HepG2 (cell line): ENCODE results near the gene GABRR2. TPM values are rescaled to one million over a fixed set of nuclear protein-coding genes. Genes with fewer than 3 reads are reported as not detected.

Experiments
- ATAC-seq: fragments of 200-7000 bp; cut with Tn5 transposase; 3 replicates; pipeline ENCODE4 v1.9.1; 2020; ENCODE audit warnings: mild to moderate bottlenecking, moderate library complexity
- BruUV-seq: library from RNA; stranded (reverse); fragments of 400-500 nt; replicated peaks from 2 replicates; lab custom pipeline; 2021; lab: Mats Ljungman, UMichigan
- CTCF ChIA-PET: fragments of 300-600 bp; formaldehyde crosslinking; extraction: SDS; loops from one replicate; lab custom pipeline; 2021; ENCODE audit warnings: low total read pairs, inconsistent platforms, low intra/inter-chr PET ratio; lab: Yijun Ruan, JAX
- POLR2A ChIA-PET: fragments of 350-600 bp; sonication (Branson Sonifier 250); formaldehyde crosslinking; loops from one replicate; lab custom pipeline; 2020; ENCODE audit warnings: antibody characterized with exemption, inconsistent platforms; lab: Yijun Ruan, JAX
- DNase-seq: peaks from one replicate; pipeline ENCODE4 v3.0.0-alpha.2; 2015; ENCODE audit warnings: low spot score
- FAIRE-seq: peaks from 3 replicates; lab custom pipeline; 2011; peaks lifted over from hg19 to GRCh38; lab: Jason Lieb, UNC
- H2AFZ ChIP-seq: one replicate; pipeline ENCODE4 v1.6.1; 2011; ENCODE audit warnings: low read length, inconsistent platforms
- H3K27ac ChIP-seq: fragments of 300-600 bp; 3 replicates; pipeline ENCODE4 v1.8.0; 2011; ENCODE audit warnings: mixed run types, mild to moderate bottlenecking, mixed read lengths, low read length, inconsistent platforms; ENCODE audit not compliant: insufficient read depth; ENCODE audit errors: extremely low read length
- H3K27me3 ChIP-seq, 2 experiments: fragments of 200-600 bp in 1 of 2; 2 replicates in 1 of 2; 3 replicates in 1 of 2; pipeline versions ENCODE4 v1.6.0 to v1.8.0; 2011; ENCODE audit warnings: low read length in 2 of 2, mild to moderate bottlenecking in 2 of 2, moderate library complexity in 2 of 2, inconsistent platforms in 1 of 2; ENCODE audit not compliant: insufficient read depth in 2 of 2, control insufficient read depth in 1 of 2
- H3K36me3 ChIP-seq, 2 experiments: fragments of 200-600 bp in 1 of 2; replicated peaks in 1 of 2; 2 replicates in 1 of 2; 3 replicates in 1 of 2; pipeline versions ENCODE4 v1.5.1 to v1.8.0; 2011; ENCODE audit warnings: low read length in 2 of 2, inconsistent platforms in 1 of 2; ENCODE audit not compliant: insufficient read depth in 2 of 2, control insufficient read depth in 1 of 2
- H3K4me1 ChIP-seq: 2 replicates; pipeline ENCODE4 v1.5.1; 2012; ENCODE audit warnings: low read length, inconsistent platforms; ENCODE audit not compliant: insufficient read depth
- H3K4me2 ChIP-seq: 2 replicates; pipeline ENCODE4 v1.6.0; 2011; ENCODE audit warnings: low read depth, low read length, inconsistent platforms
- H3K4me3 ChIP-seq, 3 experiments: fragments of 200-600 bp in 1 of 3; sonication (generic), shearing (Covaris generic) in 1 of 3; replicated peaks in 1 of 3; 2 replicates each; pipeline ENCODE4 v1.5.1; 2011 to 2016; ENCODE audit warnings: low read length in 3 of 3, inconsistent platforms in 2 of 3, low read depth in 2 of 3, mild to moderate bottlenecking in 2 of 3, control low read depth in 1 of 3, mixed read lengths in 1 of 3; ENCODE audit not compliant: insufficient read depth in 1 of 3
- H3K79me2 ChIP-seq: one replicate; pipeline ENCODE4 v1.6.1; 2011; ENCODE audit warnings: low read length, inconsistent platforms; ENCODE audit not compliant: insufficient read depth
- H3K9ac ChIP-seq: 2 replicates; pipeline ENCODE4 v1.6.0; 2011; ENCODE audit warnings: mild to moderate bottlenecking, low read depth, low read length, inconsistent platforms; ENCODE audit not compliant: insufficient read depth
- H3K9me3 ChIP-seq: 2 replicates; pipeline ENCODE4 v1.5.1; 2012; ENCODE audit warnings: mild to moderate bottlenecking, low read length
- H4K20me1 ChIP-seq: 2 replicates; pipeline ENCODE4 v1.6.0; 2011; ENCODE audit warnings: inconsistent platforms, mild to moderate bottlenecking, low read length, moderate library complexity; ENCODE audit not compliant: insufficient read depth
- CHCHD3 ChIP-seq: sonication (generic); formaldehyde crosslinking; IDR thresholded peaks from 2 replicates; pipeline ENCODE4 v1.8.0; 2022; ENCODE audit warnings: mild to moderate bottlenecking, missing genetic modification reagents, moderate library complexity
- HHEX ChIP-seq: IDR thresholded peaks from 2 replicates; pipeline ENCODE4 v1.6.1; 2016; ENCODE audit warnings: control low read depth
- MEIS2 ChIP-seq: sonication (generic); formaldehyde crosslinking; IDR thresholded peaks from 2 replicates; pipeline ENCODE4 v1.9.0; 2021; ENCODE audit warnings: mild to moderate bottlenecking, missing genetic modification reagents
- POGZ ChIP-seq: sonication (generic); formaldehyde crosslinking; IDR thresholded peaks from 2 replicates; pipeline ENCODE4 v1.4.0; 2020; ENCODE audit warnings: mild to moderate bottlenecking, missing genetic modification reagents
- RXRA ChIP-seq: sonication (generic); formaldehyde crosslinking; IDR thresholded peaks from 2 replicates; pipeline ENCODE4 v1.5.1; 2020; ENCODE audit warnings: missing genetic modification reagents
- SKIL ChIP-seq: sonication (generic); formaldehyde crosslinking; IDR thresholded peaks from 2 replicates; pipeline ENCODE4 v1.8.0; 2022; ENCODE audit warnings: missing genetic modification reagents, mild to moderate bottlenecking, moderate library complexity, borderline replicate concordance
- SP1 ChIP-seq, 2 experiments: fragments of 450-650 bp in 1 of 2; sonication (generic) in 1 of 2; formaldehyde crosslinking in 1 of 2; IDR thresholded peaks; 2 replicates each; pipeline versions ENCODE4 v1.4.0 to v1.6.1; 2016 to 2020; ENCODE audit warnings: missing genetic modification reagents in 1 of 2
- U2AF1 ChIP-seq: fragments of 200-400 bp; formaldehyde crosslinking; optimal IDR thresholded peaks from 2 replicates; pipeline ENCODE3; 2017; ENCODE audit warnings: mild to moderate bottlenecking, low read depth, low read length
- YEATS4 ChIP-seq: sonication (generic); formaldehyde crosslinking; IDR thresholded peaks from 2 replicates; pipeline ENCODE4 v1.4.0; 2020; ENCODE audit warnings: missing genetic modification reagents, borderline replicate concordance
- ZBTB20 ChIP-seq: sonication (generic); formaldehyde crosslinking; IDR thresholded peaks from 2 replicates; pipeline ENCODE4 v1.8.1; 2023; ENCODE audit warnings: missing genetic modification reagents, low read depth, mild to moderate bottlenecking, borderline replicate concordance
- ZNF253 ChIP-seq: sonication (generic); formaldehyde crosslinking; IDR thresholded peaks from 2 replicates; pipeline ENCODE4 v1.8.0; 2022; ENCODE audit warnings: mild to moderate bottlenecking, missing genetic modification reagents, borderline replicate concordance
- ZNF274 ChIP-seq: sonication (generic); formaldehyde crosslinking; IDR thresholded peaks from 2 replicates; pipeline ENCODE4 v1.5.1; 2020; ENCODE audit warnings: mild to moderate bottlenecking, missing genetic modification reagents
- ZNF354B ChIP-seq: sonication (generic); formaldehyde crosslinking; IDR thresholded peaks from 2 replicates; pipeline ENCODE4 v1.8.0; 2022; ENCODE audit warnings: mild to moderate bottlenecking, missing genetic modification reagents
- ZNF609 ChIP-seq: sonication (generic); formaldehyde crosslinking; IDR thresholded peaks from 2 replicates; pipeline ENCODE4 v1.4.0; 2020; ENCODE audit warnings: mild to moderate bottlenecking, missing genetic modification reagents, borderline replicate concordance
- WGBS: methylation state at CpG from one replicate; pipeline ENCODE4 v1.1.6; 2017; ENCODE audit warnings: low lambda C conversion rate; 5-methylcytosine and 5-hydroxymethylcytosine counted together
- in situ Hi-C: cut with HindIII; loops from 2 replicates; pipeline ENCODE4 v1.10.0; 2017; ENCODE audit warnings: low pct_unique_long_range_greater_than_20kb; ENCODE audit not compliant: extremely low pct_ligation_motif_present
- intact Hi-C: fragments of 100-400 bp; cut with micrococcal nuclease; formaldehyde crosslinking; loops from one replicate; pipeline ENCODE4 v1.10.0; 2022; ENCODE audit not compliant: unreplicated experiment
- polyA plus RNA-seq, 8 experiments: library from polyadenylated mRNA; depleted of rRNA in 3 of 8; stranded (reverse) in 7 of 8; unstranded in 1 of 8; fragments of >200 nt; fragmentation: Illumina TruSeq in 4 of 8; extraction: Trizol in 4 of 8; gene quantifications; 2 replicates each; pipeline versions ENCODE4 v1.2.1 to v1.2.3, GENCODE V29; 2011 to 2016; ENCODE audit warnings: low read depth in 4 of 8, missing spikeins in 1 of 8, mixed read lengths in 1 of 8; ENCODE audit not compliant: insufficient read depth in 1 of 8
- total RNA-seq, 5 experiments: library from RNA; depleted of rRNA; stranded (reverse); fragments of >200 nt; fragmentation: Illumina TruSeq; extraction: Trizol; gene quantifications; 2 replicates each; pipeline ENCODE4 v1.2.3, GENCODE V29; 2016; ENCODE audit warnings: low read depth in 1 of 5

GABRR2 gene
- total and polyA plus RNA-seq, 2 of the 13 experiments (the other 11 are each of a cell fraction or from before 2014, with no cell fraction given): 0.13 TPM; not detected in 1

- in situ Hi-C loops: no loop called here
- no peak overlapping the region for H3K27ac ChIP-seq
- ATAC-seq (no peak), FAIRE-seq (no peak), DNase-seq (no peak)
- no TSS peak for BruUV-seq
- no peak overlapping the region for H2AFZ ChIP-seq
- intact Hi-C loops: no loop called here
- POLR2A ChIA-PET: no interaction called here
- no peak for TF ChIP-seq ZNF354B (CRISPR knock-in tag)
- no peak for TF ChIP-seq SKIL (CRISPR knock-in tag)
- TF ChIP-seq YEATS4 (CRISPR knock-in tag): no peak
- TF ChIP-seq U2AF1: no peak
- TF ChIP-seq ZBTB20 (CRISPR knock-in tag): no peak
- TF ChIP-seq SP1 (IDR thresholded peaks at IDR 0.05): no peak
- no peak for TF ChIP-seq SP1 (CRISPR knock-in tag; IDR thresholded peaks at IDR 0.05)
- TF ChIP-seq HHEX (CRISPR knock-in tag): no peak
- no peak for TF ChIP-seq CHCHD3 (CRISPR knock-in tag)
- no peak for TF ChIP-seq ZNF253 (CRISPR knock-in tag)
- TF ChIP-seq RXRA (CRISPR knock-in tag): no peak
- TF ChIP-seq ZNF609 (CRISPR knock-in tag): no peak
- TF ChIP-seq ZNF274 (CRISPR knock-in tag): no peak
- TF ChIP-seq POGZ: no peak
- no peak for TF ChIP-seq MEIS2
- no peak overlapping the region for H3K4me2 ChIP-seq
- H3K79me2 ChIP-seq: no peaks in the 10 kb centered on the region
- no peaks in the 10 kb centered on the region for H3K27me3 ChIP-seq
- H3K9ac ChIP-seq: no peak overlapping the region
- WGBS: 100% methylated on average over 1 of the region's 1 CpG
- H3K4me3 ChIP-seq: no peak overlapping the region
- no peaks in the 10 kb centered on the region for H3K9me3 ChIP-seq
- no peaks in the 10 kb centered on the region for H4K20me1 ChIP-seq
- peaks cover 5 to 25% of the 10 kb centered on the region in 2 experiments for H3K36me3 ChIP-seq
- H3K4me1 ChIP-seq: no peaks in the 10 kb centered on the region
- CTCF ChIA-PET: no interaction called here
These were observed 15.8 kb upstream of the GABRR2 start for GRCh38 chr6:89330910-89331309.
